HUES64 (cell line): ENCODE data around the gene FFAR3.

Experiments used
- H3K27ac ChIP-seq: 2 replicates; pipeline ENCODE4 v1.7.0; 2013; ENCODE audit warnings: low read depth, low read length, inconsistent platforms
- H3K27me3 ChIP-seq: 2 replicates; pipeline ENCODE4 v1.6.1; 2013; ENCODE audit warnings: mild to moderate bottlenecking, low read length; ENCODE audit not compliant: insufficient read depth
- H3K36me3 ChIP-seq: 2 replicates; pipeline ENCODE4 v1.6.1; 2013; ENCODE audit warnings: mild to moderate bottlenecking, low read length; ENCODE audit not compliant: insufficient read depth
- H3K4me1 ChIP-seq: 2 replicates; pipeline ENCODE4 v1.6.1; 2013; ENCODE audit warnings: mild to moderate bottlenecking, low read length, moderate library complexity; ENCODE audit not compliant: insufficient read depth
- H3K4me3 ChIP-seq: 2 replicates; pipeline ENCODE4 v1.5.1; 2013; ENCODE audit warnings: mild to moderate bottlenecking, low read length, moderate library complexity
- H3K9ac ChIP-seq: 2 replicates; pipeline ENCODE4 v1.6.1; 2013; ENCODE audit warnings: mild to moderate bottlenecking, low read depth, low read length
- H3K9me3 ChIP-seq: 2 replicates; pipeline ENCODE4 v1.6.1; 2013; ENCODE audit warnings: low read depth, low read length; ENCODE audit not compliant: insufficient read depth
- WGBS: fragments of 150-250, 120-280 bp; methylation state at CpG from one replicate; pipeline ENCODE4 v1.1.7; 2013; ENCODE audit warnings: missing lambda C conversion rate; 5-methylcytosine and 5-hydroxymethylcytosine counted together

The FFAR3 gene

GRCh38 chr19:35344511-35345031 is 13.7 kb upstream of the FFAR3 start:
- no peaks in the 10 kb centered on the region for H3K36me3 ChIP-seq
- WGBS, result 89% methylated on average over 17 of the region's 17 CpGs
- H3K9ac ChIP-seq, result no peak overlapping the region
- H3K27ac ChIP-seq, result no peak overlapping the region
- no peaks in the 10 kb centered on the region for H3K27me3 ChIP-seq
- H3K4me1 ChIP-seq, result no peaks in the 10 kb centered on the region
- H3K4me3 ChIP-seq, result no peak overlapping the region
- H3K9me3 ChIP-seq, result no peaks in the 10 kb centered on the region

GRCh38 chr19:35345671-35346111 is 12.6 kb upstream of the FFAR3 start:
- H3K36me3 ChIP-seq, result no peaks in the 10 kb centered on the region
- H3K9ac ChIP-seq, result no peak overlapping the region
- 92% methylated on average over 11 of the region's 11 CpGs for WGBS
- H3K27me3 ChIP-seq, result no peaks in the 10 kb centered on the region
- H3K9me3 ChIP-seq, result no peaks in the 10 kb centered on the region
- no peak overlapping the region for H3K4me3 ChIP-seq
- H3K27ac ChIP-seq, result no peak overlapping the region
- H3K4me1 ChIP-seq, result no peaks in the 10 kb centered on the region

GRCh38 chr19:35346193-35347052 is 11.8 kb upstream of the FFAR3 start:
- 92% methylated on average over 28 of the region's 28 CpGs for WGBS
- no peak overlapping the region for H3K4me3 ChIP-seq
- H3K9ac ChIP-seq, result no peak overlapping the region
- no peak overlapping the region for H3K27ac ChIP-seq
- no peaks in the 10 kb centered on the region for H3K36me3 ChIP-seq
- H3K9me3 ChIP-seq, result no peaks in the 10 kb centered on the region
- no peaks in the 10 kb centered on the region for H3K27me3 ChIP-seq
- no peaks in the 10 kb centered on the region for H3K4me1 ChIP-seq

GRCh38 chr19:35347171-35347929 is 10.9 kb upstream of the FFAR3 start, which contains the start of gene FFAR1:
Gene FFAR1, plus strand, starts transcription at chr19:35347902. Its CDS starts 3,650 bp downstream, at chr19:35351552.
- Histone ChIP-seq H3K27ac (no peak within 1 kb of the TSS), H3K27me3 (no peaks in the 10 kb centered on the region), H3K9me3 (no peaks in the 10 kb centered on the region), H3K9ac (no peak within 1 kb of the TSS), H3K4me1 (no peaks in the 10 kb centered on the region), H3K4me3 (no peak within 1 kb of the TSS), H3K36me3 (no peaks in the 10 kb centered on the region)
- 94% methylated on average over 18 of the region's 18 CpGs for WGBS

GRCh38 chr19:35347930-35348298 is 10.3 kb upstream of the FFAR3 start:
- H3K4me3 ChIP-seq, result no peak overlapping the region
- no peaks in the 10 kb centered on the region for H3K9me3 ChIP-seq
- WGBS, result 94% methylated on average over 7 of the region's 7 CpGs
- H3K36me3 ChIP-seq, result no peaks in the 10 kb centered on the region
- no peaks in the 10 kb centered on the region for H3K4me1 ChIP-seq
- no peaks in the 10 kb centered on the region for H3K27me3 ChIP-seq
- no peak overlapping the region for H3K27ac ChIP-seq
- H3K9ac ChIP-seq, result no peak overlapping the region

- no peaks in the 10 kb centered on the region for H3K4me1 ChIP-seq
- no peak overlapping the region for H3K27ac ChIP-seq
- H3K36me3 ChIP-seq, result no peaks in the 10 kb centered on the region
- no peaks in the 10 kb centered on the region for H3K27me3 ChIP-seq
- WGBS, result 82% methylated on average over 18 of the region's 18 CpGs
- H3K9ac ChIP-seq, result no peak overlapping the region
- H3K9me3 ChIP-seq, result no peaks in the 10 kb centered on the region
- no peak overlapping the region for H3K4me3 ChIP-seq
These were observed 9.2 kb upstream of the FFAR3 start for GRCh38 chr19:35348911-35349611.

- H3K4me3 ChIP-seq, result no peak overlapping the region
- no peaks in the 10 kb centered on the region for H3K4me1 ChIP-seq
- WGBS, result 92% methylated on average over 17 of the region's 17 CpGs
- no peaks in the 10 kb centered on the region for H3K36me3 ChIP-seq
- no peak overlapping the region for H3K27ac ChIP-seq
- H3K9me3 ChIP-seq, result no peaks in the 10 kb centered on the region
- H3K27me3 ChIP-seq, result no peaks in the 10 kb centered on the region
- no peak overlapping the region for H3K9ac ChIP-seq
These were observed 8.4 kb upstream of the FFAR3 start for GRCh38 chr19:35349614-35350521.

- no peak overlapping the region for H3K27ac ChIP-seq
- H3K4me3 ChIP-seq, result no peak overlapping the region
- no peak overlapping the region for H3K9ac ChIP-seq
- no peaks in the 10 kb centered on the region for H3K9me3 ChIP-seq
- 91% methylated on average over 7 of the region's 7 CpGs for WGBS
- H3K36me3 ChIP-seq, result no peaks in the 10 kb centered on the region
- H3K27me3 ChIP-seq, result no peaks in the 10 kb centered on the region
- no peaks in the 10 kb centered on the region for H3K4me1 ChIP-seq
These were observed 7.7 kb upstream of the FFAR3 start for GRCh38 chr19:35350591-35350990.

GRCh38 chr19:35351411-35352176 is 6.7 kb upstream of the FFAR3 start:
- H3K27ac ChIP-seq, result no peak overlapping the region
- no peak overlapping the region for H3K9ac ChIP-seq
- H3K4me1 ChIP-seq, result no peaks in the 10 kb centered on the region
- H3K27me3 ChIP-seq, result no peaks in the 10 kb centered on the region
- 94% methylated on average over 47 of the region's 47 CpGs for WGBS
- H3K9me3 ChIP-seq, result no peaks in the 10 kb centered on the region
- H3K4me3 ChIP-seq, result no peak overlapping the region
- H3K36me3 ChIP-seq, result no peaks in the 10 kb centered on the region

GRCh38 chr19:35352177-35352447 is 6.1 kb upstream of the FFAR3 start:
- H3K4me1 ChIP-seq, result no peaks in the 10 kb centered on the region
- no peaks in the 10 kb centered on the region for H3K27me3 ChIP-seq
- no peak overlapping the region for H3K4me3 ChIP-seq
- H3K9me3 ChIP-seq, result no peaks in the 10 kb centered on the region
- 94% methylated on average over 18 of the region's 18 CpGs for WGBS
- no peak overlapping the region for H3K27ac ChIP-seq
- H3K36me3 ChIP-seq, result no peaks in the 10 kb centered on the region
- no peak overlapping the region for H3K9ac ChIP-seq
